Naive B cell (primary cell): ENCODE data around the gene CAMKMT. TPM values are rescaled to one million over a fixed set of nuclear protein-coding genes. Genes with fewer than 3 reads are reported as not detected.

Experiments
- ATAC-seq, 2 donors: fragments of 150-1000 bp; cut with Tn5 transposase; 2 replicates each; pipeline ENCODE4 v1.10.0; 2021; ENCODE audit warnings: low read depth in 2 of 2, mild to moderate bottlenecking in 2 of 2, moderate library complexity in 2 of 2
- DNase-seq: peaks from one replicate; pipeline ENCODE4 v3.0.0; 2022
- H3K27ac Mint-ChIP-seq, 6 donors: one replicate each; pipeline ENCODE4 v1.8.0; 2020 to 2022; ENCODE audit warnings: mild to moderate bottlenecking in 6 of 6, mixed read lengths in 6 of 6, moderate library complexity in 5 of 6, inconsistent platforms in 2 of 6
- H3K27me3 Mint-ChIP-seq, 3 donors: one replicate each; pipeline ENCODE4 v1.8.0; 2021 to 2022; ENCODE audit warnings: mixed read lengths in 3 of 3, mild to moderate bottlenecking in 1 of 3
- H3K36me3 Mint-ChIP-seq, 2 donors: one replicate each; pipeline ENCODE4 v1.8.0; 2020 to 2022; ENCODE audit warnings: mixed read lengths in 2 of 2, inconsistent platforms in 1 of 2, mild to moderate bottlenecking in 1 of 2
- H3K4me1 Mint-ChIP-seq, 3 donors: one replicate each; pipeline ENCODE4 v1.8.0; 2020 to 2022; ENCODE audit warnings: mixed read lengths in 3 of 3, inconsistent platforms in 1 of 3, mild to moderate bottlenecking in 1 of 3, moderate library complexity in 1 of 3
- H3K4me3 Mint-ChIP-seq, 8 donors: one replicate each; pipeline ENCODE4 v1.8.0; 2020 to 2022; ENCODE audit warnings: mild to moderate bottlenecking in 8 of 8, mixed read lengths in 8 of 8, moderate library complexity in 8 of 8, inconsistent platforms in 2 of 8
- H3K9me3 Mint-ChIP-seq, 7 donors: one replicate each; pipeline ENCODE4 v1.8.0; 2020 to 2022; ENCODE audit warnings: mixed read lengths in 7 of 7, mild to moderate bottlenecking in 5 of 7, inconsistent platforms in 2 of 7, moderate library complexity in 1 of 7
- polyA plus RNA-seq, 6 donors: library from polyadenylated mRNA; unstranded; fragments of 300-500 nt; fragmentation: Illumina TruSeq; gene quantifications; one replicate each; pipeline ENCODE4 v1.2.3, GENCODE V29; 2021; ENCODE audit warnings: low read depth in 6 of 6

CAMKMT gene
- polyA plus RNA-seq, 6 donors from 2014 or later = 10.0 to 15.8 (median 12.4) TPM

- ATAC-seq (no peak), DNase-seq (no peak)
- Mint-ChIP-seq H3K36me3 (peaks cover 2 to 20% of the 10 kb centered on the region in 2 donors), H3K4me1 (peaks cover 0 to 13% (median 7%) of the 10 kb centered on the region in 3 donors), H3K4me3 (no peak overlapping the region), H3K27ac (no peak overlapping the region), H3K27me3 (no peaks in the 10 kb centered on the region), H3K9me3 (no peaks in the 10 kb centered on the region)
Measured at GRCh38 chr2:44433895-44434294, 72.1 kb downstream of the CAMKMT start.

GRCh38 chr2:44441200-44441599, 79.5 kb downstream of the CAMKMT start:
- Mint-ChIP-seq H3K4me1 (no peaks in the 10 kb centered on the region), H3K27ac (peak overlapping the region in 1 of 6 donors; percentile 87), H3K9me3 (peaks cover 0 to 8% (median 0%) of the 10 kb centered on the region in 7 donors), H3K36me3 (peaks cover 19 to 20% of the 10 kb centered on the region in 2 donors), H3K27me3 (no peaks in the 10 kb centered on the region), H3K4me3 (no peak overlapping the region)
- DNase-seq (no peak), ATAC-seq (no peak)

GRCh38 chr2:44442019-44442418, 80.3 kb downstream of the CAMKMT start:
- no peak overlapping the region for H3K4me3 Mint-ChIP-seq
- H3K9me3 Mint-ChIP-seq = peaks cover 0 to 8% (median 0%) of the 10 kb centered on the region in 7 donors
- H3K27ac Mint-ChIP-seq = no peak overlapping the region
- H3K27me3 Mint-ChIP-seq = no peaks in the 10 kb centered on the region
- ATAC-seq = no peak
- DNase-seq = no peak
- H3K36me3 Mint-ChIP-seq = peaks cover 25 to 27% of the 10 kb centered on the region in 2 donors
- H3K4me1 Mint-ChIP-seq = peaks cover 0 to 3% (median 0%) of the 10 kb centered on the region in 3 donors

GRCh38 chr2:44443517-44443916, 81.8 kb downstream of the CAMKMT start:
- Mint-ChIP-seq H3K4me3 (no peak overlapping the region), H3K4me1 (peaks cover 0 to 3% (median 0%) of the 10 kb centered on the region in 3 donors), H3K36me3 (peaks cover 27 to 28% of the 10 kb centered on the region in 2 donors), H3K27ac (no peak overlapping the region), H3K27me3 (no peaks in the 10 kb centered on the region), H3K9me3 (peaks cover 0 to 8% (median 0%) of the 10 kb centered on the region in 7 donors)
- DNase-seq (no peak), ATAC-seq (no peak)

- Mint-ChIP-seq H3K9me3 (peaks cover 0 to 8% (median 0%) of the 10 kb centered on the region in 7 donors), H3K4me3 (no peak overlapping the region)
- ATAC-seq = no peak
Measured at GRCh38 chr2:44444881-44445280, 83.1 kb downstream of the CAMKMT start.

GRCh38 chr2:44448860-44449527, 87.2 kb downstream of the CAMKMT start:
- no peaks in the 10 kb centered on the region for H3K27me3 Mint-ChIP-seq
- H3K4me1 Mint-ChIP-seq = peaks cover 0 to 3% (median 0%) of the 10 kb centered on the region in 3 donors
- peaks cover 19 to 22% of the 10 kb centered on the region in 2 donors for H3K36me3 Mint-ChIP-seq
- no peak overlapping the region for H3K4me3 Mint-ChIP-seq
- peaks cover 0 to 8% (median 0%) of the 10 kb centered on the region in 7 donors for H3K9me3 Mint-ChIP-seq
- no peak for DNase-seq
- no peak overlapping the region for H3K27ac Mint-ChIP-seq
- no peak for ATAC-seq

More at GRCh38 chr2:44444881-44445280, 83.1 kb downstream of the CAMKMT start:
- H3K27ac Mint-ChIP-seq = no peak overlapping the region
- no peak for DNase-seq
- H3K4me1 Mint-ChIP-seq = peaks cover 0 to 3% (median 0%) of the 10 kb centered on the region in 3 donors
- no peaks in the 10 kb centered on the region for H3K27me3 Mint-ChIP-seq
- peaks cover 19 to 27% of the 10 kb centered on the region in 2 donors for H3K36me3 Mint-ChIP-seq

GRCh38 chr2:44450082-44450481, 88.3 kb downstream of the CAMKMT start:
- Mint-ChIP-seq H3K27me3 (no peaks in the 10 kb centered on the region), H3K4me3 (no peak overlapping the region), H3K4me1 (peaks cover 0 to 3% (median 0%) of the 10 kb centered on the region in 3 donors), H3K9me3 (peaks cover 0 to 3% (median 0%) of the 10 kb centered on the region in 7 donors), H3K27ac (no peak overlapping the region), H3K36me3 (peaks cover 13 to 17% of the 10 kb centered on the region in 2 donors)
- ATAC-seq (no peak), DNase-seq (no peak)

- Mint-ChIP-seq H3K4me3 (no peak overlapping the region), H3K9me3 (peaks cover 0 to under 1% (median 0%) of the 10 kb centered on the region in 7 donors), H3K4me1 (peaks cover 0 to 3% (median 0%) of the 10 kb centered on the region in 3 donors), H3K27me3 (no peaks in the 10 kb centered on the region), H3K27ac (no peak overlapping the region), H3K36me3 (peaks cover 10 to 13% of the 10 kb centered on the region in 2 donors)
- DNase-seq = no peak
- ATAC-seq = no peak
Measured at GRCh38 chr2:44450806-44451205, 89.1 kb downstream of the CAMKMT start.

GRCh38 chr2:44452069-44452583, 90.4 kb downstream of the CAMKMT start:
- Mint-ChIP-seq H3K36me3 (peaks cover 0 to 5% of the 10 kb centered on the region in 2 donors), H3K4me1 (no peaks in the 10 kb centered on the region), H3K27ac (no peak overlapping the region), H3K9me3 (no peaks in the 10 kb centered on the region), H3K4me3 (no peak overlapping the region), H3K27me3 (no peaks in the 10 kb centered on the region)
- no peak for DNase-seq
- ATAC-seq = no peak

- Mint-ChIP-seq H3K36me3 (no peaks in the 10 kb centered on the region), H3K9me3 (no peaks in the 10 kb centered on the region), H3K4me3 (no peak overlapping the region), H3K27me3 (no peaks in the 10 kb centered on the region), H3K4me1 (no peaks in the 10 kb centered on the region), H3K27ac (peak overlapping the region in 1 of 6 donors; percentile 33)
- ATAC-seq (no peak), DNase-seq (no peak)
Measured at GRCh38 chr2:44453259-44453658, 91.5 kb downstream of the CAMKMT start.

- Mint-ChIP-seq H3K36me3 (no peaks in the 10 kb centered on the region), H3K9me3 (peaks cover 0 to 1% (median 0%) of the 10 kb centered on the region in 7 donors), H3K4me1 (no peaks in the 10 kb centered on the region), H3K27me3 (no peaks in the 10 kb centered on the region), H3K27ac (no peak overlapping the region), H3K4me3 (no peak overlapping the region)
- ATAC-seq = no peak
- DNase-seq = no peak
Measured at GRCh38 chr2:44455877-44456276, 94.1 kb downstream of the CAMKMT start.

- no peak for DNase-seq
- Mint-ChIP-seq H3K27me3 (no peaks in the 10 kb centered on the region), H3K4me1 (no peaks in the 10 kb centered on the region), H3K27ac (no peak overlapping the region), H3K9me3 (peaks cover 0 to 1% (median 0%) of the 10 kb centered on the region in 7 donors), H3K4me3 (no peak overlapping the region), H3K36me3 (no peaks in the 10 kb centered on the region)
- no peak for ATAC-seq
Measured at GRCh38 chr2:44456946-44457345, 95.2 kb downstream of the CAMKMT start.

- ATAC-seq (no peak), DNase-seq (no peak)
- peaks cover 13 to 22% (median 21%) of the 10 kb centered on the region in 7 donors for H3K9me3 Mint-ChIP-seq
- no peak overlapping the region for H3K27ac Mint-ChIP-seq
- H3K27me3 Mint-ChIP-seq = peaks cover 0 to 14% (median 0%) of the 10 kb centered on the region in 3 donors
- H3K4me3 Mint-ChIP-seq = no peak overlapping the region
- H3K4me1 Mint-ChIP-seq = no peaks in the 10 kb centered on the region
- H3K36me3 Mint-ChIP-seq = peaks cover 9 to 21% of the 10 kb centered on the region in 2 donors
Measured at GRCh38 chr2:44459739-44460138, 98.0 kb downstream of the CAMKMT start.
